GM21381 (cell line): ENCODE measurements around the gene AGRN.
"Not testable (repeated sequence)": the region's sequence is repeated elsewhere in the genome, so short reads cannot be mapped to it uniquely, and the experiment has no call there.

Source experiments
- ATAC-seq: cut with Tn5 transposase; IDR thresholded peaks from one replicate; pipeline ENCODE4 v1.9.1; 2021; ENCODE audit warnings: mild to moderate bottlenecking, moderate library complexity; ENCODE audit not compliant: unreplicated experiment

The AGRN gene

DNA sequence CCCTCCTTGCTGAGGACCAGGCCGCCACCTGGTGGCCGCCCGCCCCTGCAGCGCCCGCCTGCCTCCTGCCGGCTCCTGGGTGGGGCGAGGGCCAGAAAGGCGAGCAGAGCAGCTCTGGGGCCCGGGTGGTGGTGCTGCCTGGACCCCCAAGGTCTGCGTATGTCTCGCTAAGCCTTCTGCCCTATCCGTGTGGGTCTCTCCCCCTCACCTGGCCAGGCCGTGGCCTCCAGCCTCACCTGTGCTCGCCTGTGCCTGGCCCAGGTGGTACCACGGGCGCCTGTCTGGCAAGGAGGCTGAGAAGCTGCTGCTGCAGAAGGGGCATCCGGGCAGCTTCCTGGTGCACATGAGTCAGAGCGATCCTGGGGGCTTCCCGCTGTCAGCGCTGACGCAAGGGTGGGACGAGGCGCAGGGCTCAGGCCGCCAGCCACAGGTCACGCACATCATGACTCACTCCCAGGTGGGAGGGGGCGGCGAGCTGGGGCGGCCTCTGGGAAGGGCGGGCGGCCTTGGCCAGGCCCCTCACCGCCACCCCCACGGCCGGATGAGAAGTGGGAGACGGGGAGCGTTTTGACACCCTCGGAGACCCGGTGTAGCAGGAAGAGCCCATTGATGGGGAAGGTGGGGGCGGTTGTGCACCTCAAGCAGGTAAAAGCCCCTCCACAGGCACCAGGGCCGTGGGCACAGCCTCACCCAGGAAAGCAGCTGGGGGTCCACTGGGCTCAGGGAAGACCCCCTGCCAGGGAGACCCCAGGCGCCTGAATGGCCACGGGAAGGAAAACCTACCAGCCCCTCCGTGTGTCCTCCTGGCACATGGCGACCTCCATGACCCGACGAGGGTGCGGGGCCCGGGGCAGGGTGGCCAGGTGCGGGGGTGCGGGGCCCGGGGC lies 44.3 kb downstream of the AGRN start:
- peak; percentile 50 for ATAC-seq

DNA sequence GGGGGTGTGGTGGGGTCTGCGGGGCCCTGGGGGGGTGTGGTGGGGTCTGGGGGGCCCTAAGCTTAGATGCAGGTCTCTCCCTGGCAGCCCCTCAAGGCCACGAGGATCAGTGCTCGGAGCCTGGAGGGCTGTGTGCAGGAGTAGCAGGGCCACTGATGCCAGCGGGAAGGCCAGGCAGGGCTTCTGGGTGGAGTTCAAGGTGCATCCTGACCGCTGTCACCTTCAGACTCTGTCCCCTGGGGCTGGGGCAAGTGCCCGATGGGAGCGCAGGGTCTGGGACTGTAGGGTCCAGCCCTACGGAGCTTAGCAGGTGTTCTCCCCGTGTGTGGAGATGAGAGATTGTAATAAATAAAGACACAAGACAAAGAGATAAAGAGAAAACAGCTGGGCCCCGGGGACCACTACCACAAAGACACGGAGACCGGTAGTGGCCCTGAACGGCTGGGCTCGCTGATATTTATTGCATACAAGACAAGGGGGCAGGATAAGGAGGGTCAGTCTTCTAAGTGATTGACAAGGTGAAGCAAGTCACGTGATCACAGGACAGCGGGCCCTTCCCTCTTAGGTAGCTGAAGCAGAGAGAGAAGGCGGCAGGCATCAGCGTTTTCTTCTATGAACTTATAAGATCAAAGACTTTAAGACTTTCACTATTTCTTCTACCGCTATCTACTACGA lies 45.5 kb downstream of the AGRN start:
- ATAC-seq: no peak

DNA sequence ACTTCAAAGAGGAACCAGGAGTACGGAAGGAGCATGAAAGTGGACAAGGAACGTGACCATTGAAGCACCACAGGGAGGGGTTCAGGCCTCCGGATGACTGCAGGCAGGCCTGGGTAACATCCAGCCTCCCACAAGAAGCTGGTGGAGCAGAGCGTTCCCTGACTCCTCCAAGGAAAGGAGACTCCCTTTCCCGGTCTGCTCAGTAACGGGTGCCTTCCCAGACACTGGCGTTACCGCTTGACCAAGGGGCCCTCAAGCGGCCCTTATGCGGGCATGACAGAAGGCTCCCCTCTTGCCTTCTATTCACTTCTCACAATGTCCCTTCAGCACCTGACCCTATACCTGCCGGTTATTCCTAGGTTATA lies 46.0 kb downstream of the AGRN start:
- not testable (repeated sequence) for ATAC-seq

DNA sequence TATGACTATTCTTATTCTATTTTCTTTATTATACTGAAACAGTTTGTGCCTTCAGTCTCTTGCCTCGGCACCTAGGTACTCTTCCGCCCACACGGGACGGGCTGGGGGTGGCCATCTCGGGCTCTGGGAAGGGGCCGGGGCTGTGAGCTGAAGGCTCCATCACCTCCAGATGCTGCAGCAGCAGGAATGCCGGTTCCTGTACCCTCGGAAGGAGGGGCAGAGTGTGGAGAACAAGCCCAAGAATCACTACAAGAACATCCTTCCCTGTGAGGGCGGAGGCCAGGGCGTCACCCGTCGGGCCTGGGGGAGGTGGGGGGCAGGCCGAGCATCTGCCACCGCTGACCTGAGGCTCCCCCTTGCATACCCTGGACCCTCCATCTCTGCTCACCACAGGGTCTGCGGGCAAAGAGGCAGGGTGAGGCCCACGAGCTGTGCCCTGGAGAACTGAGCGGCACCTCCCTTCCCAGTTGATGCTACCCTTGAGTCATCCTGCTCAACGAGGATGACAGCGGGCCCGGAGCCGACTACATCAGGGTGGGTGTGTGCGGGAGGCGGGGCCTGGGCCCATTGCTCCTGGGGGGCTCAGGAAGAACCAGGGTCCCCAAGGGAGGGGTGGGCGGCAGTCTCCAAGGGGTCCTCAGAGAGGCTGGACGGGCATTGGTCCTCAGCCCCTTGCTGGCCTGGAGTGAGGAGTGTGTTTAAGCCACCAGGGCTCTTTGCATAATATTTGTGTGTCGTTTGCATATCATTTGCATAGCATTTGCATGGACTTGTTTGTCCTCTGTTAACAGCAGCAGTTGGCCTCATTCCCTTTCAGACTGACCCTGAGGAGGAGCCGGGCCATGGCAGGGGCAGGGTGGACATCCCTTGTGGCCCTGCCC lies 46.7 kb downstream of the AGRN start:
- ATAC-seq: no peak

DNA sequence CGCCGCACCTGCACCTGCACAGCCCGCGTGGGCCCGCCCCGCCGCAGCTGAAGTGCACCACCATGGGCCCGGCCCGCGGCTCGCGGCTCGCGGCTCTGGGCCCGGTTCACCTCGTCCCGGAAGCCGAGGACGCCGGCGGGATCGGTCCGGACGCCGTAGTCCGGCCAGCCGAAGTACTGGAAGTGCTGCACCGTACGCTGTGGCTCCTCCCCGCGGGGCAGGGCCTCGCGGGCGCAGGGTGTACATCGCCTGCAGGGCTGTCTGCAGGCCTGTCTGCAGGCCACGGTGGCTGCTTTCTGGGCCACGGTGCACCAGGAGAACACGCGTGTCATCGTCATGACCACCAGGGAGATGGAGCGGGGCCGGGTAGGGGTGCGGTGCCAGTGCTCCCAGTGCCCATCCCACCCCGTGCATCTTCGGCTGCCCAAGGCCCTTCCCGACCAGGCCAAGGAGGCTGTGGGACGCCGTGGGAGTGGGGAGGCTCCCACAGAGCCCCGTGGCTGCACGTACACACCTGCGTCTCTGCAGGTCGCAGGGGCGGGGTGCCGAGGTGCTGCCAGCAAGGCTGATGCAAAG lies 47.5 kb downstream of the AGRN start:
- no peak for ATAC-seq

DNA sequence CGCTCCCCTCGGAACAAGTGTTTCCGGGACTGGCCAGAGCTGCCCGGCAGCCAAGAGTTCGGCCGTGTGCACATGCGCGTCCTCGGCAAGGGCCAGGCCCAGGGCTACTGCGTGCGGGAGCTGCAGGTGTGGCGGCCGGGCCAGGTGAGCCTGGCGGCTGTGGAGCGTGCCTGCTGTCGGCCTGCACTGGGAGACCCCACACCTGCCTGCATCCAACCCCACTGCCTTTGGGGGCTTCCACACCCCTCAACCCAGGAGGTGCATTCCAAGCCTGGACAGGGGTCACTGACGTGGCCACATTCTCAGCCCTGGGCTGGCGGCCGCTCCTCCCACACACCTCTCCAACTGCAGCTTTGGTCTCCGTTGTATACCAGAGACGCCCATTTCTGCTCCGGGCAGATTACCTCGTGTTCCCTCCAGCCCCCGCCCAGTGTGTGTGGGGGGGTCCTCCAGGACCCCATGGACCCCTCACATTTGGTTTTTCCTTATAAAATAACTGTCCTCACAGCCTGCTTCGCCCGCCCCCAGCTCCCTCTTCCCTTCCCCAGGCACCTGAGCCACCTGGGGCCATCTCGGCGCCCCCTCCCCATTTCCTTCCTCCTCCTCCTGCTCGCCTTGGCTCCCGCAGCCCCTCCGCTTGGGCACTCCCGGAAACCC lies 48.1 kb downstream of the AGRN start:
- ATAC-seq: no peak

DNA sequence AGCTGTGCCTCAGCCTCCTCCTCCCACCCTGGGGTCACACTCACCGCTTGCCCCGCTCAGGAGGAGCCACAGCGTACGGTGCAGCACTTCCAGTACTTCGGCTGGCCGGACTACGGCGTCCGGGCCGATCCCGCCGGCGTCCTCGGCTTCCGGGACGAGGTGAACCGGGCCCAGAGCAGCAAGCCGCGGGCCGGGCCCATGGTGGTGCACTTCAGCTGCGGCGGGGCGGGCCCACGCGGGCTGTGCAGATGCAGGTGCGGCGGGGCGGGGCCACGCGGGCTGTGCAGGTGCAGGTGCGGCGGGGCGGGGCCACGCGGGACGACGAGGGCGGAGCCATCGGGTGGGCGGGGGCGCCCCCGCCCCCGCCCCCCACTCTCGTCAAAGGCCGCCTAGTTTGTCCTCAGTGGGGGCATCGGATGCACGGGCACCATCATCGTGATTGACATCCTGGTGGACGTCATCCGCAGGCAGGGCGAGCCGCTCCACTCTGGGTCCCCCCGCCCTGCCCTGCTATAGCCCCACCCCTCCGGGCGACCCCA lies 48.7 kb downstream of the AGRN start:
- no peak for ATAC-seq

DNA sequence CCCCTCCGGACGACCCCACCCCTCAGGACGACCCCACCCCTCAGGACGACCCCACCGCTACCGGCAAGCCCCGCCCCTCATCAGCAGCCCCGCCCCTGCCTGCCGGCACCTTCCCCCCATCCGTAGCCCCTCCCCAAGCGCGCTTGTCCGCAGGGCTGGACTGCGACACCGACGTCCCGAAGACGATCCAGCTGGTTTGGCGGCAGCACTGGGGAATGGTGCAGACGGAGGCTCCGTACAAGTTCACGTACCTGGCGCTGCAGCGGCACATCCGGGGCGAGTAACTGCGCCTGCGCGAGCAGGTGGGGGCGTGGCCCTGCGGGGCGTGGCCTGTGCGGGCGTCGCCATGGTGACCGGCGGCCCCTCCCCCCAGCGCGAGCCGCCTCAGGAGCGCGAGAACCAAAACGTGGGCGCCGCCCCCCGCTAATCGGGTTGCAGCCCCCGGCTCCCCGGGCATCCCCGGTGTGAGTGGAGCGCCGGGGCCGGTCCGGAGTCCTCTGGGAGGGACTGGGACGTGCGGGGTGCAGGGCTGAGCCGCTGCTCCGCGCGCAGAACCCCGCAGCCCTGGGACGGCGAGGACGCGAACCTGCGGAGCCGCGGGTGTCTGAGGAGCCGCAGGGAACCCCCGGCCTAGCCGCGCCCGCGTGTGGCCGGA lies 49.3 kb downstream of the AGRN start:
- ATAC-seq: no peak

DNA sequence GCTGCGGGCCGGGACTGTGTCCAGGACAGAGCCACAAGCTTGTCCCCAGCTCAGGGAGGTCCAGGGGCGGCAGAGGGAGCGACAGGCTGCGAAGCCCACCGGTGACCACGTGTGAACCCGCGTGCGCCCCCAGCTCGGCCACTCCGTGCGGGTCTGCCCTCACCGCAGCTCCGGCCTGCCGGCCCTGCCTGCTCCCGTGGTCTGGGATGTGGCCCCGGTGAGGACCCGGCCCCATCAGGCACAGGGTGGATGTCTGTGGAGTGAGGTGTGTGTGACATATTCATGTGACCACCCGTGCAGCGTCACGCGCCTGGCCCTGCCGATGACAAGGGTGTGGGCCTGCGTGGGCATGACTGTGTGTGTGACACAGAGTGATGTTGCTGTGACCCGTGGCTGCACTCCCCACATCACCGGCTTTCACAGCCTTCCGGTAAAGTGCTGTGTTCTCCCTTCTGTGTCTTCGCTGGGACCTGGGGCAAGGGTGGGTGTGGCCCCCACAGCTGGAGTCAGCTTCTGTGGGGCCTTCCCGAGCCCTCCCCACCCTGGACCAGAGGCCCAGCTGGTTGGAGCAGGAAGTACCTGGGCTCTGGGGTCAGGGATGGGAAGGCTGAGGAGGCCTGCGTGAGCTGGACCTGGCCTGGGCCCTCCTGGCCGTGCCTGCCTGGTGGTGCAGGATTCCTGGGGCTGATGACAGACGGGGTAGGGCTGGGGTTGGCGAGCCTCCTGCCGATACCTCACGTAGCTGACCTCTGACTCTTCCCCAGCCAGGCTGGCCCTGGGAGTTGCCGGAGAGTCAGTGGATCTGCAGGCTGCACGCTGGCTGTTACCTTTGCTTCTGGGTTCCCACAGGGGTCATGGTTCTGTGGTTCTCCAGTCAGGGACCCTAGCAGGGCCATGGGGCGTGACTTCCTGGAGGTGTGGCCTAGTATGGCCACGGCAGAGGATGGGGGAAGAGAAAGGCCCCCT lies 50.1 kb downstream of the AGRN start:
- no peak for ATAC-seq

DNA sequence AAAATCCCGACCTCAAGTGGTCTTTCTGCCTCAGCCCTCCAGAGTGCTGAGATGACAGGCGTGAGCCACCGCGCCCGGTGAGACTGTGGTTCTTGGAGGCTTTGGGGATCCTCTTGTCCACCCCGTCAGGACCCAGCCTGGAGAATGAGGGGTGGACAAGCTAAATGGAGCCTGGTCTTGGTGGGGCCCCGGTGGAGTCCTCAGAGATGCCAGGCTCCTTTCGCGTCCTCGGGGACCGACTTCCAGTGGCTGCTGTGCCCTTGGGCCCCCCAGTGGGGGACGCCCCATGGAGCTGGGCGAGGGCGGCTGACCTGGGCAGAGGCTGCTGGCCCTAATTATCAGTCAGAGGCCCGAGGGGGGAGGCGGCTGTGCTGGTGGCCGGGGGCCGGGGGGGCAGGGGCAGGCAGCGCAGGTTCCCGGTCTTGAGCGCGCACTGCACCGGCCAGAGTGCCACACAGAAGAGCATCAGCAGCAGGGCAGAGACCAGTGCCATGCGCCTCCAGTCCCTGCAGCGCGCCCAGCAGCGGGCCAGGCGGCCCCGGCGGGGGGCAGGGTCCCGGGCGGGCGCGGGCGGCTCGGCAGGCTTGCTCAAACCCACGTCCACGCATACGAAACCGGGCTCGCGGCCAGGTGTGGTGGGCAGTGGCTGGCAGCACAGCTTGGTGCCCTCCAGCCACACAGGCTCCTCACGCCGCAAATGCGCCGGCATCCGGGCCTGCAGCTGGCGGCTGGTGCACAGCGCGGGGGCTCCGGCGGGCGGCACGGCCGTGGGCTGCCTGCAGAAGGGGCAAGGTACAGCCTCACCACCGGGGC lies 51.8 kb downstream of the AGRN start:
- ATAC-seq: no peak

DNA sequence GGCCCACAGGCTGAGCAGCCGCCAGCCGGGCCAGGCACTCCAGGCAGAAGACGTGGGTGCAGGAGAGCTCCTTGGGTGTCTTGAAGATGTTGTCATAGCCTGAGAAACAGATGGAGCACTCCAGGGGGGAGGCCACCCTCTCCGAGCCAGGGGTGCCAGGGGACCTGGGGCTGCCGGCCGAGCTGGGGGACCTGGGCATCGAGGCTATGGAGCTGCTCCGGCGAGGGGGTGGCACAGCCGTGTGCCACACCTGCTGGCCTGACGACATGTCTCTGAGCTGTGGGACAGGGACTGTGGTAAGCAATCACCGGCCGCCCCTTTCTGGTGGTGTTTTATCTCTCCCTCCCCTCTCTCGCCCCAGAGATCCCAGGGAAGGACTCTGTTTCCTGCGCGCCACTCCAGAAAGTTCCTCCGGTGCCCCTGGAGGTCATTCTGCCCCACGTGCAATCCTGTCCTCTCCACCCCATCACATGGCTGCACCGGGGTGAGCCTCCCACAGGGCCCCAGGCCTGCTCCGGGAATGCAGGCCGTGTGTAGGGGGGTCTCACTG lies 52.5 kb downstream of the AGRN start:
- no peak for ATAC-seq

DNA sequence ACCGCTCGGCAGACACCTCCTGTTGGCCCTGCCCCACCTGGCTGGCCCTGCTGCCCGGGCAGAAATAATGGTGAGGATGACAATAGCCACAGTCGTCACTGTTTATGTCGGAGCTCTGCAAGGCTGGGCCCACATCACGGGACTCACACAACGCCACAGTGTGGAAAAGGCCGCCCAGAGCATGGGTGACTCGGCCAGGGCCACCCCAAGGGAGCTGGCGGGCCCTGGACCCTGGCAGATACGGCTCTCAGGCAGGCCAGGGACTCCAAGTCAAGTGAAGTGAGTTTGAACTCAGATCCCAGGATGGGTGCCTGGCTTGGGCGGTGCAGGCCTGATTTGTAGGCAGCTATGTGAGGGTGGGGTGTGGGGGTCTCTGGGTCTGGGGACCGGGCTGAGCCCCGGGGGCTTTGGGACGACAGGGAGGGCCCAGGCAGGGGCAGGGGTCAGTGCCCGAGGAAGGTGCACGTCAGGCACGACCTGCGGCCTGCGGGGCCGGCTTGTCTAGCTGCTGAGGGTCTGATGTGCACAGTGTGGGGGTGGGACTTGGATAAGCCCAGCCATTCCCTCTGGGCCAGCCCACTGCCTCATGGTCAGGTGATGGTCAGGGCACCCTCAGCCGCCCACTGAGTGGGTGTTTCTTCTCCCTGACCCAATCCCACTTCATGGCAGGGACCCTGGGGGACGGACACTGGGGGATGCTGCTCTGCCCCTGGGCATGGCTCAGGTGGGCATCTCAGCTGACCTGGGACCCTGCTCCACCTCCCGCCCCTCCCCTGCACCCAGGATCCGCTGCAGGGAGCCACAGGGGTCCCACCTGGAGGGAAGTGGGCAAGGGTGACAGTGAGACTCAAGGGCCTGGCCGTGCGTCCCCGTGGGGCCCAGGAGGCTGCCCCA lies 53.2 kb downstream of the AGRN start:
- ATAC-seq: no peak

DNA sequence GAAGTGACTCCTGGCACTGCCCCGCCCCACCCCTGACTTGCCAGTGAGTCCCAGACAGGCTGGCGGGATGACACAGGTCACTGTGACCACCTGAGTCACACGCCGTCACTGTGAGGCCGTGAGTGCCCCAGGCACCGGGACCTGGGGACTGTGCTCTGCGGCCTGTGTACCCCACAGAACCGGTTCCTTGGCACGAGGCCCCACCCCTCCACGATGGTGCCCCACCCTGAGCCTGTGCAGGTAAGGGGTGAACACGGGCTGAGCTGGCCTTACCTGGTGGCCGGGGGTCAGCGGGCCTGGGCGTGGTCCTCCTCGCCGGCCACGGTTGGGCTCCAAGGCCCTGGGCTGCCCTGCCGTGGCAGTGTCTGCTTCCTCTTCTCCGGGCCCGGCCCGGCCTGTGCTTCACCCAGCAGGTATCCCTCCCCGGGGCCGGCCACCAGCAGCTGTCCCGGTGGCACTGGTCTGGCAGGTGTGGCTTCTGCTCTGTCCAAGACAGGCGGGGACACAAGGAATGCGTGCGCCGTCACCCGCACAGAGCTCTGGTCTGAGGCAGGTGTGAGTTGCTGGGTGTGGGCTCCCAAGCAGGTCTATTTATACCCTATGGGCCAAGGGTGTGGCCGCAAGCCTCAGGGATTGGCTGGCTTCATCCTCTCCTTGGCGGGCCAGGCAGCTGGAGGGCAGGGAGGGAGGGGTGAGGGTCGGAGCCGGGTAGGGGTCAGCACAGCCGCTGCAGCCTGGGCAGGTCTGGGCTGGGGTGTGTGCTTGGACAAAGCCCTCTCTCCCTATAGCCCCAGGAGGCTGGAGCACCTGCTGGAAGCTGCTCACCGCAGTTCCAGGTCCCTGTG lies 54.0 kb downstream of the AGRN start, which contains the start of gene RNF223:
RNF223 (minus strand) TSS at position 564 of the 845 bp plus-strand sequence. CDS start 1,740 bp downstream, outside the sequence.
- no peak for ATAC-seq

DNA sequence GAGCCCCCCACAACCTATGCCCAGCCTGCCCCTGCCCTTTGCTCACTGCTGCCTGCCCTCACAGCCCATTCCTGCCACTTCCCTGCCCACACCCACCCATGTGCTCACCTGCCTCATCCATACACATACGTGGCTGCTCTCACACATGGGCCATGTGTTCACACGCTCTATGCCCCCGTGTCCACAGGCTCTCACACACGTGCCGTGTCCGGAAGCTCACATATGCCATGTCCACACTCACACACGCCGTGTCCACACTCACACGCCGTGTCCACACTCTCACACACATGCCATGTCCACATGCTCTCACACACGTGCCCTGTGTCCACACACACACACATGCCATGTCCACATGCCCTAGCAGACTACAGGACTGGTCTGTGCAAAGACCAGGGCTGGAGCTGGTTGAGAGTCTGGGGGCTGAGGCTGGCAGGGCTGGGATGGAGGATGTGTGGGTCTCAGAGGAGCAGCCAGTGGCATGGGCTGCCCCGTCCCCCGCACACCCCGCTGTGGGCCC lies 54.8 kb downstream of the AGRN start:
- no peak for ATAC-seq
